Inflammatory macrophage treated with lipopolysaccharide for 4 hours (primary cell): ENCODE measurements around the gene CNN3.

Source experiments
- DNase-seq: peaks from one replicate; pipeline ENCODE4 v3.0.0-alpha.2; 2020

CNN3 gene

GRCh38 chr1:94921977-94922376 is 4.9 kb downstream of the CNN3 start:
- no peak for DNase-seq

DNA sequence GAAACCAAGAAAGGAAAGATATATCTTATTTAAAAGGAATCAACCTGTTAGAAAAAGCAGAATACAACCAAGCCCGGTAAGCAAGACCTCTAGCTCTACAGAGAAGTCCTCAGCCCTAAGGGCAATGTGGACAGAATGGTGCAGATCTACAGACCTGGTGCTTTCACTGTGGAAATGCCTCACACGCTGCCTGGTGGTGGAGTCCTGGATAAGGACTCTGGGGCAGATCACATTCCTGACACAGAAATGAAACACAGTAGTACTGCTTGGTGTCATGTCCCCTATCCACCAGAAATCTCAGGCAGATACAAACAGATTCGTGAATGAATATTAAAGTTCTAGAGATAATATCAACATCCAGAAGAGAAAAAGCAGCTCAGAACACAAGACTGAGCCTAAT is 6.8 kb downstream of the CNN3 start:
- DNase-seq = no peak

- no peak for DNase-seq
Measured at GRCh38 chr1:94919241-94920030, 7.5 kb downstream of the CNN3 start.

GRCh38 chr1:94917251-94917650 is 9.7 kb downstream of the CNN3 start:
- no peak for DNase-seq

- DNase-seq = no peak
Measured at GRCh38 chr1:94912263-94913184, 14.4 kb downstream of the CNN3 start.

GRCh38 chr1:94909486-94909885 is 17.4 kb downstream of the CNN3 start:
- no peak for DNase-seq

DNA sequence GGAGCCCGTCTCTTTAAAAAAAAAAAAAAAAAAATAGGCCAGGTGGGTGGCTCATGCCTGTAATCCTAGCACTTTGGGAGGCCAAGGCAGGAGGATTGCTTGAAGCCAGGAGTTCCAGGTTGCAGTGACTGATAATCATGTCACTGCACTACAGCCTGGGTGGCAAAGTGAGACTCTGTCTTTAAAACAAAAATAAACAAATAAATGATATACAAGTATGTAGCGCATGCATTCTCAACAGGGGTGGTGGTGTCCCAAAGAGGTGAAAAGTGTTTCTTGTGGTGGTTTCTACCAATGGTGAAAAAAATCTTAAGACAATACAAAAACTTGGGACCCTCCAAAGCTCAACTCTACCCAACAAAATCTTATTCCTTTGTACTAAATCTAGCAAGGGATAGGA is 17.9 kb downstream of the CNN3 start:
- DNase-seq = no peak

- no peak for DNase-seq
Measured at GRCh38 chr1:94908190-94908589, 18.7 kb downstream of the CNN3 start.

GRCh38 chr1:94907136-94907535 is 19.8 kb downstream of the CNN3 start:
- no peak for DNase-seq

- DNase-seq = no peak
Measured at GRCh38 chr1:94906382-94906781, 20.5 kb downstream of the CNN3 start.

DNA sequence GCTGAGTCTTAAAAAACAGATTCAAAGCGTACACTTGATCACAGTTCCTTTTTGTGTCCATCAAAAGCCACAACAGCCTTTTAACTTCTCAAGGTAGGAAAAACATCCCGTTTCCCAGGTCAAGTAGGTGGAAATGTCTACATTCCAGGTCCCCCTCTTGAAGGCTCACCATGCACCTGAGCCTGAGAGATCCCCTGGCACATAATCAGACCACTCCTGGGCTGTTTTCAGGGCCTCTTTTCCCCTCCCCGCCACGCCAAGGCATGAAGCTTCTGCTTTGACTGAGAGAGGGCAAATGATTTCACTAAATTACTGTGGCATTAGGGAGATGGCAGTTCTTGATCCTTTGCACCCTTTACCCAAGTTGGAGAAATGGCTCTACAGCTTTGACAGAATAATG is 21.7 kb downstream of the CNN3 start:
- no peak for DNase-seq

GRCh38 chr1:94903280-94904009 is 23.5 kb downstream of the CNN3 start:
- DNase-seq = no peak

- no peak for DNase-seq
Measured at GRCh38 chr1:94901841-94902240, 25.1 kb downstream of the CNN3 start.

DNA sequence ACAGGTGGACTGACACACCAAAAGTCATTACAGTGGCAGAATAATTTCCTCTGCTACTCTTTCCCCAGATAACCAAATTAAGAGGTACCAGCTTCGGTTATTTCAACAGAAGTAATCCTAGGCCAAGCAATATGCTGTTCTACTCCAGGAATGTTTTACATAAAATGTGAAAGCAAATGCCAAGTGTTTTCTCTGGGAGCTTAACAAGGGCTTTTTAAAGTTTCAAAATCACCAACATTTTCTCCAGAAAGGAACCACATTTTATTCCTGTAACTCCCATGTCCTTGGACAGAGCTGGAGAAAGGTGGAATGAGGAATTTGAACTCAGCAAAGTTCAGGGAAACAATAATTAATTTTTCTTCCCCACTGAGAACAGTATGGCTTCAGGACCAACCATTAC is 27.2 kb downstream of the CNN3 start:
- no peak for DNase-seq

DNA sequence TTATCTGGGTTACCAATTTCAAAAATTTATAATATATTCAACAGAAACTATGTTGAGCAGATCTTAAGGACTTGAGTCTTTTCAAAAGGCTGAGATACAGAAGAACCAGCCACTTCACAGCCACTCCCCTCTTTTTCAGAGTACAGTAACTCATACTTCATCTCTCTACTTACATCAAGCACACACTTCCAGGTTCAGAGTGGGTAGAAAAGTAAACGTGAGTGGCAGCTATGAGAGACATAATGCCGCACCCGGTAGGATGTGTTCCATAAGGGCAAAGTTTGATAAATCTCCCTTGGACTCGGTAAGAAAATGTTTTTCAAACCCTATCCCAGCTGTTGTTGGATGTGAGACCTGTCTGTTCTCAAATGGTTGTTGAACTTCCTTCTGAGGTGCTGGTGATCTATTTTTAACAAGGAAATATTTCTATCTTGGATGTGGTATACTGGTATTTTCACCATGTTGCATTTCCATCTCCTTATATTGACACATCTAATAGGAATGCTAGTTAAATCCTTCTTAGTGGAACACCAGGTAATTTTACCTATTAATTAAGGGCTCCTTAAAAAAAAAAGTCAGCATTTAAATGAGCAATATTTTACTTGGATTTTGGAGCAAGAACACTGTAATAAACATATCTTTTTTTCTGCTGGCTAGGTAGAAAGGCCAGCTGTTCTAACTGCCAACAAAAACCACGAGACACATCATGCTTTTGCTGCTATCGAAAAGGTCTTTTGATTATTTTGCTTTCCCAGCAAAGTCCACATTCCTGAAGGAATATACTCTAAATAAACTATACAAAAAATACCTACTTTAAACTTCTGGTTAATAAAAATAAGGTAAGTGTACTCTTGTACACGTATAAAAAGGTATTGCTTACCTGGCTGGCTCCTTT is 28.2 kb downstream of the CNN3 start:
- DNase-seq = no peak

GRCh38 chr1:94895518-94895917 is 31.4 kb downstream of the CNN3 start:
- no peak for DNase-seq

GRCh38 chr1:94894630-94895029 is 32.3 kb downstream of the CNN3 start:
- DNase-seq = no peak

DNA sequence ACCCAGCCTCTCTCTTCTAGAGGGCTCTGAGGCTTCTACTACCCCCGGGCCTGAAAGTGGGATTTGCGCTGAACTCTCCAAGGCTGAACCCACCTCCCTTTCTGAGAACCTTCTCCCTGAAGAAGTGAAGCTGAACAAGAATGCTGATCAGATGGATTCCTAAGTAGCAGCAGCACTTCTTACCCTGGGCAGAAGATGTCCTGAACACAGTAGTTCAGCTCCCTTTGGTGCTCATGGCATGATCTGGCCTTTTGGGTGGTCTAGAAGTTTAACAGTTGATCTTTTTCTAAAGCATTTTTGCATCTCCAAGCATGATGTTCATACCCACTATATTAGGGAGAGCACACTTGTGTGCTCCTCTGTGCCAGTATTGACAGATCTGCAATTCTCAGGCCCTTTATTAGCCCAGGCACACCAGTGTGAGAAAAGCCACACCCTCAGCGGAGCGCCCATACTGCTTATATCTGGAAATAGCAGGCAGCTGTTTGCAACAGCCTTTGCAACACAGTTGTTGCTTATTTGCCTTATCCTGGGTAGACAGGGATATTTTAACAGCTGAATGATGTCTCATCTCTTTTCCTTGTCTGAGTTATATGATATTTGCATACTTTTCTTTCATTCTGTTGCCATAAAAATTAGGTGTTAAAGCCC is 34.2 kb downstream of the CNN3 start:
- no peak for DNase-seq

GRCh38 chr1:94888201-94888600 is 38.7 kb downstream of the CNN3 start:
- no peak for DNase-seq

GRCh38 chr1:94887603-94888171 is 39.2 kb downstream of the CNN3 start:
- no peak for DNase-seq

DNA sequence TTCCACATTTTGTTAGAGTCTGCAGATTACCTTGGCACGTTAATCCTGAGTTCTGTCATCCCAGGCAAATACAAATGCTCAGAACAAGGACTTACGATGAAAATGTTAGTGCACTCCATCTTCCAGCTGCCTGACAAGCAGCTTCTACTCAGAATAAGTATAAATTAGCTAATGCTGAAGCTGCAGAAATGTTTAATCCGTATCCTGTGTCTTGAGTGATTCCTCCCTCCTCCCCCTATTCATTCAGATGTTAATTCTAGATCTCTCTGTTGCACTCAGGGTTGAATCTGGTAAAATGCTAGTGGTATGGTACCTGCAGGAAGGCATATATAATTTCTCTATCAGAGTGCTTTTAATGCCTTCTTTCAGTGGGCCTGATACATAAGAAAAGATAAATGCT is 39.8 kb downstream of the CNN3 start:
- DNase-seq = no peak
